GM12891 (cell line): ENCODE measurements around the gene GSTCD.

Experiments used
- POLR2A ChIP-seq: IDR thresholded peaks from 2 replicates; pipeline ENCODE4 v1.6.1; 2011; ENCODE audit warnings: low read depth, low read length, control low read depth
- SPI1 ChIP-seq: IDR thresholded peaks from 2 replicates; pipeline ENCODE4 v1.6.1; 2011; ENCODE audit warnings: low read depth, low read length, control low read depth
- TAF1 ChIP-seq: IDR thresholded peaks from 2 replicates; pipeline ENCODE4 v1.6.1; 2011; ENCODE audit warnings: low read depth, low read length, control low read depth

GRCh38 chr4:105870963-105871362, 162.4 kb downstream of the GSTCD start:
- TF ChIP-seq POLR2A (no peak), SPI1 (no peak), TAF1 (no peak)
